ENCODE results near the gene ITGB5. TPM values are rescaled to one million over a fixed set of nuclear protein-coding genes. Genes with fewer than 3 reads are reported as not detected.

Gene ITGB5
- total and polyA plus RNA-seq, 2 donors (not counting 3 experiments of a cell fraction or from before 2014, with no cell fraction given), result 144 to 170 TPM

DNA sequence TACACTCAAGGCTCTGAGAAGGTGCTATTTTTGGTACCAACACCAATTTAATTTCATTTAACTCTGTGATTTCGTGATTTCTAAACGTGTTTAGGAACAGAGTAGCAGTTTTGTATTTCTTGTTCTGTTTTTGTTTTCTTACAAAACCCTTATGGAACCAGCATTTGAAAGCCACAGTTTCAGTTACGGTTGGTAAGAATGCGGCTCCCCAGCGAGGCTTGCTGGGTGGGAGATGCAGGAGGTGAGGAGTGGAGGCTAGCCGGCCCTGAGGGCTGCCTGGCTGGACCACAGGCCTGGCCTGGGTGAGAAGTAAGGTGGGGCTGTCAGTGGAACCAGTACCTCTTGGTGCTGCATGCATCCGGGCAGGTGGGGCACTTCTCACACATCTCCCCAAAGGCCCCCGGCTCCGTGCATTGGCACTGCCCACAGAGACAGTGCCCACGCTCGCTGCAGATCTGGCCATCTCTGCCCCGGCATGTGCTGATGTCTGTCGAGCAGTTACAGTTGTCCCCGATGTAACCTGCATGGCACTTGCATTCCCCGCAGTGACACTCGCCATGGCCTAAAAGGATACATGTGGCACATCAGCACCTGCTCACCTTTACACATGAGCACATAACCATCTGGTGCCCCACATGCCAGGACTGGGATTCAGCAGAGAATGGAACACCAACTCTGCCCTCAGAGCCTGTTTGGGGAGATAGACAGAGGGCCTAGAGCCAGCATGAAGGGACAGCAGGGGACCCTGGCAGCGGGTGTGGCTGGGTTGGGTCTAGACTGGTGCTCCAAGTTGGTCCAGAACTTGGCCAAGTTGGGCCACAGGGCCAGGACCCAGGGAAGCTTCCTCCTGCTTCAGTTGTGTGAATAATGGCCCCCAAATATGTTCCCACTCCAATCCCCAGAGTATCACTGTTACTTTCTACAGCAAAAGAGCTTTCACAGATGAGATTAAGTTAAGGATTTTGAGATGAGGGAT is 113.5 kb downstream of the ITGB5 start:
- Histone ChIP-seq H3K79me2 (ENCODE audit: control insufficient read depth, insufficient read depth, low read length) (no peaks in the 10 kb centered on the region), H3K4me1 (ENCODE audit: control insufficient read depth, extremely low read depth, insufficient read depth, low read length) (peaks cover 63% of the 10 kb centered on the region), H3K9ac (replicated peaks; ENCODE audit: extremely low read depth, insufficient read depth, low read length) (peak overlapping the region; percentile 6), H2AFZ (ENCODE audit: low read depth, low read length) (no peak overlapping the region), H3K36me3 (ENCODE audit: control insufficient read depth in 2 of 2, extremely low read depth in 1 of 2, insufficient read depth in 2 of 2, low read length in 2 of 2) (no peaks in the 10 kb centered on the region), H4K20me1 (replicated peaks; ENCODE audit: control insufficient read depth, extremely low read depth, insufficient read depth, low read length) (no peaks in the 10 kb centered on the region), H3K9me3 (replicated peaks; ENCODE audit: control insufficient read depth, insufficient read depth, low read length) (no peaks in the 10 kb centered on the region), H3K9me1 (replicated peaks; ENCODE audit: control insufficient read depth, extremely low read depth, insufficient read depth, low read length) (no peaks in the 10 kb centered on the region), H3K27ac (ENCODE audit: insufficient read depth, low read depth, low read length) (peak overlapping the region; percentile 70), H3K4me3 (replicated peaks in 1 of 3; ENCODE audit: insufficient read depth in 1 of 3, low read depth in 1 of 3, low read length in 3 of 3) (no peak overlapping the region), H3K27me3 (ENCODE audit: control insufficient read depth in 2 of 2, insufficient read depth in 2 of 2, low read length in 2 of 2) (no peaks in the 10 kb centered on the region), H3K4me2 (ENCODE audit: insufficient read depth, low read length) (peak overlapping the region; percentile 18)
- POLR2A ChIA-PET, result no interaction called here
- CTCF ChIA-PET, result interaction anchor here (0.6 to 1.8 kb wide), 6 partner anchors 13 to 837 kb away, joined by 3 to 19 read pairs (median 4); no protein-coding TSS in a partner anchor
- DNase-seq (ENCODE audit: low read depth, low spot score) (no peak), FAIRE-seq (no peak)
- intact Hi-C loops (cut with micrococcal nuclease) (loop anchor here (10.0 kb wide), 1 partner anchor 281 kb away; the partner anchor contains the start of gene HEG1), dilution Hi-C loops (cut with MboI; ENCODE audit: extremely low pct_ligation_motif_present, low sequenced_read_pairs) (loop anchor here (25.0 kb wide), 1 partner anchor 114 kb away; the partner anchor contains the start of gene ITGB5)
- TF ChIP-seq GATA2 (IDR thresholded peaks at IDR 0.05; ENCODE audit: insufficient read depth, insufficient read length, low read depth, low read length) (no peak), POLR2AphosphoS5 (IDR thresholded peaks at IDR 0.05; ENCODE audit: insufficient read depth, low read depth, low read length) (no peak), CTCF (IDR thresholded peaks at IDR 0.05; ENCODE audit: extremely low read depth in 1 of 2, insufficient read depth in 1 of 2, low read depth in 1 of 2, low read length in 2 of 2) (no peak), JUN (IDR thresholded peaks at IDR 0.05; ENCODE audit: borderline replicate concordance, insufficient read depth, insufficient read length, low read depth) (no peak), MYC (IDR thresholded peaks at IDR 0.05; ENCODE audit: low read depth, low read length) (no peak), EZH2 (IDR thresholded peaks at IDR 0.05; ENCODE audit: borderline replicate concordance, low read depth, low read length, severe bottlenecking) (no peak), POLR2A (IDR thresholded peaks at IDR 0.05; ENCODE audit: low read depth, low read length) (no peak), FOS (IDR thresholded peaks at IDR 0.05; ENCODE audit: borderline replicate concordance, insufficient read depth, low read length) (no peak)
- TF ChIP-seq, protein P1, sequence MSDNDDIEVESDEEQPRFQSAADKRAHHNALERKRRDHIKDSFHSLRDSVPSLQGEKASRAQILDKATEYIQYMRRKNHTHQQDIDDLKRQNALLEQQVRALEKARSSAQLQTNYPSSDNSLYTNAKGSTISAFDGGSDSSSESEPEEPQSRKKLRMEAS (IDR thresholded peaks at IDR 0.05; ENCODE audit: insufficient read depth, insufficient read length), result no peak
- no TSS peak for BruUV-seq (replicated peaks)

Measured in endothelial cell of umbilical vein (primary cell).